Left lung (tissue), 10 donors: ENCODE measurements around the gene PATE3. TPM values are rescaled to one million over a fixed set of nuclear protein-coding genes. Genes with fewer than 3 reads are reported as not detected.
A peak's percentile ranks its signal among the peaks of the same experiment; 100 is the strongest.

Source experiments
- ATAC-seq: fragments of 200-7000 bp; cut with Tn5 transposase; one replicate; pipeline ENCODE4 v1.9.1; 2020; ENCODE audit warnings: moderate library complexity
- DNase-seq, 4 donors: peaks; one replicate each; pipeline ENCODE4 v3.0.0-alpha.2; 2013 to 2020
- H3K27ac ChIP-seq, 2 donors: fragments of 200-600 bp; sonication (generic) in 1 of 2; one replicate each; pipeline versions ENCODE4 v1.5.0 to v1.8.0; 2020 to 2021
- H3K27me3 ChIP-seq, 2 donors: fragments of 200-600 bp; sonication (generic) in 1 of 2; one replicate each; pipeline versions ENCODE4 v1.5.0 to v1.8.0; 2020 to 2021
- H3K36me3 ChIP-seq, 2 donors: fragments of 200-600 bp; sonication (generic) in 1 of 2; one replicate each; pipeline versions ENCODE4 v1.5.0 to v1.8.0; 2020 to 2021
- H3K4me1 ChIP-seq, 2 donors: fragments of 200-600 bp; one replicate each; pipeline ENCODE4 v1.8.0; 2021
- H3K4me3 ChIP-seq, 2 donors: fragments of 200-600 bp; sonication (generic) in 1 of 2; one replicate each; pipeline versions ENCODE4 v1.5.0 to v1.8.0; 2020 to 2021; ENCODE audit warnings: mild to moderate bottlenecking in 1 of 2
- H3K9me3 ChIP-seq, 2 donors: fragments of 200-600 bp; sonication (generic) in 1 of 2; one replicate each; pipeline versions ENCODE4 v1.5.0 to v1.8.0; 2020 to 2021
- CTCF ChIP-seq, 2 donors: fragments of 200-600 bp; sonication (generic) in 1 of 2; IDR thresholded peaks; one replicate each; pipeline versions ENCODE4 v1.5.0 to v1.8.0; 2021; ENCODE audit warnings: antibody characterized with exemption in 2 of 2
- intact Hi-C, 2 donors: fragments of 100-400 bp; cut with DNase I; formaldehyde crosslinking; loops; one replicate each; pipeline versions ENCODE4 v1.11.2 to v1.14.2; 2022
- polyA plus RNA-seq, 6 donors: library from polyadenylated mRNA; unstranded; fragments of 120-200 nt; gene quantifications; one replicate each; pipeline ENCODE4 v1.2.1, GENCODE V29; 2013; ENCODE audit not compliant: insufficient read length in 6 of 6
- total RNA-seq, 2 donors: library from RNA; stranded (reverse); fragmentation: NEBNext Ultra II Directional; extraction: Animal tissue kit (Norgen Biotek cat#: 25700); gene quantifications; one replicate each; pipeline ENCODE4 v1.2.1, GENCODE V29; 2021
- donor health status: DM: no; HTN: yes; CAD: no.
- donor health status: DM: no; HTN: no; CAD: no.

PATE3 gene
- total and polyA plus RNA-seq, 8 donors = not detected

- TF ChIP-seq CTCF (IDR thresholded peaks at IDR 0.05) = no peak
- intact Hi-C loops = no loop called here
- no peaks in the 10 kb centered on the region for H3K36me3 ChIP-seq
- peaks cover 0 to 6% of the 10 kb centered on the region in 2 donors for H3K4me1 ChIP-seq
- H3K27me3 ChIP-seq = no peaks in the 10 kb centered on the region
- no peaks in the 10 kb centered on the region for H3K9me3 ChIP-seq
- no peak for ATAC-seq
- DNase-seq = no peak
- H3K27ac ChIP-seq = no peak overlapping the region
- no peak overlapping the region for H3K4me3 ChIP-seq
Observed at GRCh38 chr11:125770583-125770982, 17.3 kb upstream of the PATE3 start.

GRCh38 chr11:125772834-125773505 is 15.0 kb upstream of the PATE3 start:
- no peaks in the 10 kb centered on the region for H3K27me3 ChIP-seq
- no peak overlapping the region for H3K4me3 ChIP-seq
- intact Hi-C loops = no loop called here
- no peaks in the 10 kb centered on the region for H3K4me1 ChIP-seq
- no peak for TF ChIP-seq CTCF (IDR thresholded peaks at IDR 0.05)
- ATAC-seq (peak; percentile 45), DNase-seq (no peak)
- no peaks in the 10 kb centered on the region for H3K36me3 ChIP-seq
- no peaks in the 10 kb centered on the region for H3K9me3 ChIP-seq
- H3K27ac ChIP-seq = no peak overlapping the region

- Histone ChIP-seq H3K4me1 (no peaks in the 10 kb centered on the region), H3K4me3 (no peak overlapping the region), H3K9me3 (no peaks in the 10 kb centered on the region), H3K36me3 (no peaks in the 10 kb centered on the region), H3K27me3 (no peaks in the 10 kb centered on the region), H3K27ac (no peak overlapping the region)
- intact Hi-C loops = no loop called here
- DNase-seq = no peak
- ATAC-seq = no peak
- no peak for TF ChIP-seq CTCF (IDR thresholded peaks at IDR 0.05)
Observed at GRCh38 chr11:125773516-125773915, 14.4 kb upstream of the PATE3 start.

DNA sequence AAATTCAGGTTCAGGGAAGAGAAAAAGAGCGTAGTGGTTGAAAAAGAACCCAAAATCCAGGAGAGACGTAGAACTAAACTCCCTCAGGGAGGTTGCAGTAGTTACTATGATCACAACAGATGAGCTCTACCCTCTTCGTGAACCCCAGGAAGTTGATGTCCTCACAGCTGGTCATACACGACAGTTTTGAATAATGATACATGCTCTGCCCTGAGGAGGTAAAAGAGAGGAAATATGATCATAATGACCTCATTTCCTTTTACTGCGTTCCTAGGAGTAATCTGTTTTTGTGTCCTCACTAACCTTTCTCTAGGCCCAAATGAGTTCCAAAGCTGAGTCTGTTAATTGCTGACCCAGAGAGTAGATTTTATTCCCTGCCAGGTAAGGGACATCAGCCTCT is 10.6 kb upstream of the PATE3 start:
- TF ChIP-seq CTCF (IDR thresholded peaks at IDR 0.05) = no peak
- no peaks in the 10 kb centered on the region for H3K9me3 ChIP-seq
- ATAC-seq (no peak), DNase-seq (no peak)
- H3K27ac ChIP-seq = no peak overlapping the region
- H3K27me3 ChIP-seq = no peaks in the 10 kb centered on the region
- H3K36me3 ChIP-seq = no peaks in the 10 kb centered on the region
- no peak overlapping the region for H3K4me3 ChIP-seq
- intact Hi-C loops = no loop called here
- no peaks in the 10 kb centered on the region for H3K4me1 ChIP-seq

DNA sequence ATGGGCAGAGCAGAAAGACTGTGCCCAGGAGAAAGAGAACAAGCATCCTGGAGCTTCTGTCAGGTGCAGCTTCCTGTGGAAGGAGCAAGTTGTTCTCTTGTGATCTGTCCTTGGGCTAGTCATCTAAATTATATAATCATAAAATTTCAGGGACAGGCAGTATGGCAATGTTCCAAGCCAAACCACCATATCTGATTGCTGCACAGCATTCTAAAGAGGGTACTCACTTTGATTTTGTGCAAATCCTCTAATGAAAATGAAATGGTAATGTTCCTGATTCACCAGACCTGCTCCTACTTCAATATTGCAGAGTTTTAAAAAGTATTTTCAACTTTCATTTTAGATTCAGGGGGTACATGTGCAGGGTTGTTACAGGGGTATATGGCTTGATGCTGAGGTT is 9.2 kb upstream of the PATE3 start, which contains the start of gene PATE2:
PATE2 (minus strand) TSS at position 101 of the 400 bp plus-strand sequence; CDS start at position 46, 55 bp downstream.
- H3K36me3 ChIP-seq = no peaks in the 10 kb centered on the region
- TF ChIP-seq CTCF (IDR thresholded peaks at IDR 0.05) = no peak
- no peaks in the 10 kb centered on the region for H3K9me3 ChIP-seq
- no peak for ATAC-seq
- H3K27me3 ChIP-seq = no peaks in the 10 kb centered on the region
- H3K4me3 ChIP-seq = no peak within 1 kb of the TSS
- no peak for DNase-seq
- intact Hi-C loops = no loop called here
- no peaks in the 10 kb centered on the region for H3K4me1 ChIP-seq
- H3K27ac ChIP-seq = no peak within 1 kb of the TSS
